Neural cell (in vitro differentiated cells): Measurements from ENCODE around the gene PLA2G4B.

ENCODE experiments used
- CTCF ChIP-seq: fragments of 450-650 bp; IDR thresholded peaks from 2 replicates; pipeline ENCODE4 v1.5.1; 2014; ENCODE audit warnings: antibody characterized with exemption, mild to moderate bottlenecking, moderate library complexity; ENCODE audit not compliant: poor library complexity, severe bottlenecking
- EP300 ChIP-seq: fragments of 450-650 bp; conservative IDR thresholded peaks from 2 replicates; pipeline ENCODE4 v1.6.1; 2014; ENCODE audit warnings: antibody characterized with exemption, mild to moderate bottlenecking, moderate library complexity; ENCODE audit not compliant: poor library complexity, severe bottlenecking
- EZH2 ChIP-seq: fragments of 200-600, 300-800 bp; shearing (Covaris generic), sonication (generic); IDR thresholded peaks from 2 replicates; pipeline ENCODE4 v1.6.1; 2014; ENCODE audit warnings: antibody characterized with exemption, low read length, borderline replicate concordance, mild to moderate bottlenecking; ENCODE audit not compliant: insufficient read depth, poor library complexity, severe bottlenecking
- MXI1 ChIP-seq: fragments of 450-650 bp; conservative IDR thresholded peaks from 2 replicates; pipeline ENCODE4 v1.6.1; 2014; ENCODE audit warnings: antibody characterized with exemption, mild to moderate bottlenecking; ENCODE audit not compliant: poor library complexity, severe bottlenecking
- POLR2AphosphoS5 ChIP-seq: IDR thresholded peaks from 2 replicates; pipeline ENCODE4 v1.6.1; 2012
- RAD21 ChIP-seq: fragments of 450-650 bp; conservative IDR thresholded peaks from 2 replicates; pipeline ENCODE4 v1.6.1; 2014; ENCODE audit warnings: antibody characterized with exemption, mild to moderate bottlenecking, moderate library complexity
- REST ChIP-seq: IDR thresholded peaks from 2 replicates; pipeline ENCODE4 v1.6.1; 2012; ENCODE audit warnings: borderline replicate concordance

DNA sequence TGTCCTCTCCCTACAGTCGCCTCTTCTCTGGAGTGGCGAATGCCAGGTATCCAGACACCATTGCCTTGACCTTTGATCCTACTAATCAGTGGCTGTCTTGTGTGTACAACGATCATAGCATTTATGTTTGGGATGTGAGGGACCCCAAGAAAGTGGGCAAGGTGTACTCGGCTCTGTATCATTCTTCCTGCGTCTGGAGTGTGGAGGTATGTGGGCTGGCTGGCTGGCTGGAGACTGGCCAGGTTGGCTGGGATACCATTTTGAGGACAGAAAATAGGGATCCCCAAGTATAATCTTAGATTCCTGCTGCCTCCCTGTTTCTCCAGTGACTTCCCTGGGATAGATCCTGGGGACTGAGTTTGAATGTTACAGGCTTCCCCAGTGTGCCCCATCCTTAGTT lies 24.1 kb upstream of the PLA2G4B start:
- TF ChIP-seq CTCF (no peak), POLR2AphosphoS5 (no peak), RAD21 (no peak), EZH2 (no peak), EP300 (no peak), MXI1 (no peak), REST (no peak)
